Keratinocyte (primary cell): Measurements from ENCODE around the gene UBE2E1. TPM values are rescaled to one million over a fixed set of nuclear protein-coding genes. Genes with fewer than 3 reads are reported as not detected.

Source experiments
- DNase-seq: peaks from one replicate; pipeline ENCODE4 v3.0.0-alpha.2; 2011; ENCODE audit warnings: low read depth, missing footprints, low spot score
- FAIRE-seq: peaks from 2 replicates; lab custom pipeline; 2011; peaks lifted over from hg19 to GRCh38; lab: Jason Lieb, UNC
- H2AFZ ChIP-seq: 2 replicates; pipeline ENCODE4 v1.6.0; 2012; ENCODE audit warnings: low read length, control low read depth, inconsistent platforms; ENCODE audit not compliant: control insufficient read depth
- H3K27ac ChIP-seq: 2 replicates; pipeline ENCODE4 v1.5.1; 2011; ENCODE audit warnings: low read length; ENCODE audit not compliant: control insufficient read depth, insufficient read depth
- H3K27me3 ChIP-seq: 3 replicates; pipeline ENCODE4 v1.6.0; 2011; ENCODE audit warnings: low read length; ENCODE audit not compliant: control insufficient read depth, insufficient read depth; ENCODE audit errors: extremely low read depth
- H3K36me3 ChIP-seq, 2 experiments: 2 replicates in 1 of 2; 3 replicates in 1 of 2; pipeline ENCODE4 v1.5.1; 2011; ENCODE audit warnings: low read length in 2 of 2, mild to moderate bottlenecking in 1 of 2; ENCODE audit not compliant: control insufficient read depth in 2 of 2, insufficient read depth in 2 of 2; ENCODE audit errors: extremely low read depth in 1 of 2
- H3K4me1 ChIP-seq: 3 replicates; pipeline ENCODE4 v1.5.1; 2011; ENCODE audit warnings: low read length; ENCODE audit not compliant: control insufficient read depth, insufficient read depth; ENCODE audit errors: extremely low read depth
- H3K4me2 ChIP-seq: 3 replicates; pipeline ENCODE4 v1.6.0; 2011; ENCODE audit warnings: low read depth, low read length; ENCODE audit not compliant: control insufficient read depth, insufficient read depth; ENCODE audit errors: extremely low read depth
- H3K4me3 ChIP-seq, 3 experiments: fragments of 200-600 bp in 1 of 3; sonication (generic) in 1 of 3; 2 replicates in 2 of 3; 3 replicates in 1 of 3; pipeline ENCODE4 v1.5.1; 2011 to 2016; ENCODE audit warnings: low read length in 3 of 3, mild to moderate bottlenecking in 3 of 3, control low read depth in 2 of 3, inconsistent platforms in 1 of 3, low read depth in 1 of 3, mixed read lengths in 1 of 3, mixed run types in 1 of 3, moderate library complexity in 1 of 3; ENCODE audit not compliant: control insufficient read depth in 2 of 3, insufficient read depth in 2 of 3; ENCODE audit errors: extremely low read depth in 1 of 3
- H3K79me2 ChIP-seq: 2 replicates; pipeline ENCODE4 v1.6.0; 2012; ENCODE audit warnings: low read length; ENCODE audit not compliant: control insufficient read depth, insufficient read depth
- H3K9ac ChIP-seq: 3 replicates; pipeline ENCODE4 v1.6.0; 2011; ENCODE audit warnings: low read length; ENCODE audit not compliant: control insufficient read depth, insufficient read depth; ENCODE audit errors: extremely low read depth
- H3K9me1 ChIP-seq: 3 replicates; pipeline ENCODE4 v1.6.0; 2011; ENCODE audit warnings: low read length; ENCODE audit not compliant: control insufficient read depth, insufficient read depth; ENCODE audit errors: extremely low read depth
- H3K9me3 ChIP-seq: 2 replicates; pipeline ENCODE4 v1.5.1; 2012; ENCODE audit warnings: low read depth, low read length; ENCODE audit not compliant: control insufficient read depth
- H4K20me1 ChIP-seq: 3 replicates; pipeline ENCODE4 v1.6.0; 2011; ENCODE audit warnings: low read length; ENCODE audit not compliant: control insufficient read depth, insufficient read depth; ENCODE audit errors: extremely low read depth
- CTCF ChIP-seq, 3 experiments: IDR thresholded peaks in 1 of 3; conservative IDR thresholded peaks in 1 of 3; optimal IDR thresholded peaks in 1 of 3; 2 replicates in 2 of 3; 3 replicates in 1 of 3; pipeline versions ENCODE3 to v1.5.1; 2011; ENCODE audit warnings: low read length in 3 of 3, mild to moderate bottlenecking in 3 of 3, moderate library complexity in 2 of 3, control low read depth in 1 of 3, inconsistent platforms in 1 of 3; ENCODE audit not compliant: insufficient read depth in 2 of 3; ENCODE audit errors: extremely low read depth in 1 of 3
- EZH2 ChIP-seq: IDR thresholded peaks from one replicate; pipeline ENCODE4 v1.6.1; 2012; ENCODE audit warnings: inconsistent platforms, mild to moderate bottlenecking, low read length, moderate library complexity
- dilution Hi-C: fragments of 300-500 bp; cut with MboI; formaldehyde crosslinking; loops from one replicate; pipeline ENCODE4 v1.7.0; 2020; ENCODE audit warnings: low sequenced_read_pairs; ENCODE audit not compliant: extremely low pct_ligation_motif_present
- polyA plus RNA-seq, 5 experiments: library from polyadenylated mRNA; depleted of rRNA in 3 of 5; stranded (reverse) in 3 of 5; stranded (forward) in 1 of 5; unstranded in 1 of 5; fragments of >200 nt; gene quantifications; 1 replicate in 1 of 5; 2 replicates in 3 of 5; 3 replicates in 1 of 5; pipeline versions ENCODE4 v1.2.1 to v1.2.3, GENCODE V29; 2011 to 2012; ENCODE audit warnings: missing spikeins in 2 of 5, low read depth in 1 of 5, low replicate concordance in 1 of 5

Gene UBE2E1
- polyA plus RNA-seq, 1 donor (not counting 4 experiments of a cell fraction or from before 2014, with no cell fraction given), result 205 TPM

- no peak overlapping the region for H2AFZ ChIP-seq
- H4K20me1 ChIP-seq, result no peaks in the 10 kb centered on the region
- DNase-seq, result no peak
- no peak overlapping the region for H3K9ac ChIP-seq
- no peak overlapping the region for H3K4me3 ChIP-seq
- no peaks in the 10 kb centered on the region for H3K9me3 ChIP-seq
- H3K9me1 ChIP-seq, result no peaks in the 10 kb centered on the region
- no peak for FAIRE-seq
- no peak for TF ChIP-seq CTCF (optimal IDR thresholded peaks at IDR 0.05 in 1 of 3, IDR thresholded peaks at IDR 0.05 in 1 of 3, conservative IDR thresholded peaks at IDR 0.05 in 1 of 3; ENCODE audit: extremely low read depth in 1 of 3, insufficient read depth in 2 of 3, low read length in 3 of 3)
- TF ChIP-seq EZH2, result no peak
- no peaks in the 10 kb centered on the region for H3K27me3 ChIP-seq
- H3K27ac ChIP-seq, result no peak overlapping the region
- peaks cover 0 to 4% of the 10 kb centered on the region in 2 experiments for H3K36me3 ChIP-seq
- no peaks in the 10 kb centered on the region for H3K4me1 ChIP-seq
- dilution Hi-C loops, result no loop called here
- H3K79me2 ChIP-seq, result no peaks in the 10 kb centered on the region
- H3K4me2 ChIP-seq, result no peak overlapping the region
Observed at GRCh38 chr3:23904545-23904944, 98.8 kb downstream of the UBE2E1 start.

- Histone ChIP-seq H3K4me3 (no peak overlapping the region), H3K4me2 (no peak overlapping the region), H3K27me3 (no peaks in the 10 kb centered on the region), H3K36me3 (peaks cover 0 to 4% of the 10 kb centered on the region in 2 experiments), H4K20me1 (no peaks in the 10 kb centered on the region), H3K27ac (no peak overlapping the region), H3K9me1 (no peaks in the 10 kb centered on the region), H2AFZ (no peak overlapping the region), H3K9ac (no peak overlapping the region), H3K4me1 (no peaks in the 10 kb centered on the region), H3K9me3 (no peaks in the 10 kb centered on the region), H3K79me2 (peaks cover 3% of the 10 kb centered on the region)
- TF ChIP-seq CTCF (optimal IDR thresholded peaks at IDR 0.05 in 1 of 3, IDR thresholded peaks at IDR 0.05 in 1 of 3, conservative IDR thresholded peaks at IDR 0.05 in 1 of 3; ENCODE audit: extremely low read depth in 1 of 3, insufficient read depth in 2 of 3, low read length in 3 of 3), result no peak
- TF ChIP-seq EZH2, result no peak
- DNase-seq (no peak), FAIRE-seq (no peak)
- dilution Hi-C loops, result no loop called here
Observed at GRCh38 chr3:23909341-23909740, 103.6 kb downstream of the UBE2E1 start.
